ENCODE data around the gene PLEKHG2. TPM values are rescaled to one million over a fixed set of nuclear protein-coding genes. Genes with fewer than 3 reads are reported as not detected.

PLEKHG2 gene
- total and polyA plus RNA-seq, 9 of the 15 experiments (the other 6 are each of a cell fraction or from before 2014, with no cell fraction given) = 0.98 to 45.7 (median 9.8) TPM

GRCh38 chr19:39405958-39406655 is 6.4 kb upstream of the PLEKHG2 start (continued):
- peak; percentile 61 for TF ChIP-seq NKRF (IDR thresholded peaks at IDR 0.05; ENCODE audit: borderline replicate concordance)
- no peak for TF ChIP-seq SMARCB1 (IDR thresholded peaks at IDR 0.05; ENCODE audit: insufficient read length, low read depth)
- TF ChIP-seq MTF1 (CRISPR knock-in tag; IDR thresholded peaks at IDR 0.05; ENCODE audit: borderline replicate concordance) = no peak
- TF ChIP-seq ZNF263 (CRISPR knock-in tag; IDR thresholded peaks at IDR 0.05; ENCODE audit: borderline replicate concordance) = 0 out of 2 replicates have a peak, but pooled peaks have one; percentile 39
- TF ChIP-seq HNRNPL (IDR thresholded peaks at IDR 0.05; ENCODE audit: low read depth, low read length) = no peak
- TF ChIP-seq NFIC (IDR thresholded peaks at IDR 0.05) = 0 out of 2 replicates have a peak, but pooled peaks have one; percentile 3
- TF ChIP-seq CC2D1A (IDR thresholded peaks at IDR 0.05) = peak; percentile 47
- TF ChIP-seq REST (IDR thresholded peaks at IDR 0.05; ENCODE audit: borderline replicate concordance) = no peak
- TF ChIP-seq REST (CRISPR knock-in tag; IDR thresholded peaks at IDR 0.05; ENCODE audit: low read depth) = no peak
- no peak for TF ChIP-seq STAT5A (IDR thresholded peaks at IDR 0.05; ENCODE audit: borderline replicate concordance, low read length)
- no peak for TF ChIP-seq ZNF24 (IDR thresholded peaks at IDR 0.05)
- TF ChIP-seq ZHX1 (conservative IDR thresholded peaks at IDR 0.05; ENCODE audit: low read length) = no peak
- TF ChIP-seq POLR3G (IDR thresholded peaks at IDR 0.05; ENCODE audit: extremely low read depth, insufficient read length, insufficient replicate concordance) = no peak
- peak; percentile 68; the same call in 1 of the 2 replicates for TF ChIP-seq ZBTB2 (IDR thresholded peaks at IDR 0.05)
